ENCODE data around the gene C10orf90.
"Not testable (repeated sequence)": the region's sequence is repeated elsewhere in the genome, so short reads cannot be mapped to it uniquely, and the experiment has no call there.

The C10orf90 gene

DNA sequence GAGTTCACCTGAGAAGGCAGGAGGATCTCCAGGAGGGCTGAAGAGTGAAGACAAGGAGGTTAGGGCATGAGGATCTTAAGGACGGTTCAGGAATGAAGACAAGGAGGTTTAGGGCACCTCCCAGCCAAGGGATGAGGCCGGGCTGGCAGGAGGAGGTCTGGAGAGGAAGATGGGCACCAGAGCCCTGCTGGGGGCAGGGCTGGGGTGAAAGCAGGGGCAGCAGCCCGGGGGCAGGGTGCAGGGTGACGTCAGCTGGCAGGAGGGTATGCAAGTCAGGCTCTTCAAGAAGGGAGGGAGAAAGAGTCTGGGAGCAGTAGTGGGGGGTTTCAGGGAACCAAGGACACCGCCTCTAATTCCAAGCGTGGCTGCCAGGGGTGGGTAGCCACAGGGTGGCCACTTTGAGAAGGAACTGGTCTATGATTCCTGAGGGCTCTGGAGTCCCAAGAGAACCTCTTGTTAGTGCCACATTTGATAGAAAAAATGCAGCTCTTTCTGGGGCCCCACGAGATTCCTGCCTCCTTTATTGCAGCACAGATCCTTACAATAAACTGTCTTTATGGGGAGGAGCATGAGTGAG lies 101.6 kb downstream of the C10orf90 start:
- H3K4me1 ChIP-seq, result no peaks in the 10 kb centered on the region
- no peak for TF ChIP-seq Cebpa-rat (IDR thresholded peaks at IDR 0.05)
- no peak overlapping the region for H3K4me2 ChIP-seq
- H3K36me3 ChIP-seq, result no peaks in the 10 kb centered on the region
- H4K20me1 ChIP-seq, result no peaks in the 10 kb centered on the region
- no peaks in the 10 kb centered on the region for H3K27me3 ChIP-seq
- H3K9ac ChIP-seq, result no peak overlapping the region
- H3K4me3 ChIP-seq, result no peak overlapping the region
- H3K27ac ChIP-seq, result no peak overlapping the region
- no peaks in the 10 kb centered on the region for H3K9me3 ChIP-seq (replicated peaks in 1 of 11)

DNA sequence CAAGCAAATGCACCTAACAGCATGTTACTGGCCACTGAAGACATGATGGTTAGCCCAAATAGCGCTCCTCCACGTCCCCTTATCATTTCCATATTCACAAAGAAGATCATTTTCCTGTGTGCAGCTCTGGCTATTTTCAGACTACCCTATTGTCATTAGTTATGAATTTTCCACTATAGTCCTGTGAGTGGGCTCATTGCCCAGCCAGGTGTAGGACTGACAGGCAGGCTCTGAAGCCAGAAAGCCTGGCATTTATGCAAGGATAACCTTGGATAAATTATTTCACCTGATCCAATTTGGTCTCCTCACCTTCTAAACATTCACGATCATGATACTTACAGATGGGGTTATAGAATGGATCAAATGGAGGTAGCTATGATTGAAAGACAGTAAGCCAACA lies 104.6 kb downstream of the C10orf90 start:
- H3K36me3 ChIP-seq, result no peaks in the 10 kb centered on the region
- no peak overlapping the region for H3K4me3 ChIP-seq
- H3K27ac ChIP-seq, result no peak overlapping the region
- H3K9me3 ChIP-seq (replicated peaks in 1 of 11), result no peaks in the 10 kb centered on the region
- H3K9ac ChIP-seq, result no peak overlapping the region
- H3K4me2 ChIP-seq, result no peak overlapping the region
- H4K20me1 ChIP-seq, result no peaks in the 10 kb centered on the region
- no peaks in the 10 kb centered on the region for H3K27me3 ChIP-seq
- TF ChIP-seq Cebpa-rat (IDR thresholded peaks at IDR 0.05), result no peak
- H3K4me1 ChIP-seq, result no peaks in the 10 kb centered on the region

DNA sequence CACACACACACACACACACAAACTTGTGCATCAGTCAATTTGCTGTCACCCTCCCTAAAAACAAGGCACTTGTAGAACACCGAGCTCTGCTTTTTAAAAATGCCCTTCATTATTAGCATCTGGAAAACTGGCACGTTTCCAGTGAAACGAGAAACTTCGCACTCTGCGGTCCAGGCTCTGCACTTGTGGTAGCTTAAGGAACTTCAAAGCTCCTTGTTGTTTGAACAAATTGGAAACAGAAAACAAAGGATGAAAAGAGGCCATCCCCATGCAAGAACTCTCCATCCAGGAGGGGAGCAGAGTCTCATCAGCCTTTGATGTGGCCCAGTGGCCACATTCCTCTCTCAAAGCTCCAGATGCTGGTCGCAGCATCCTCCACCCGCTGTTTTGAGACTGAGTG lies 105.1 kb downstream of the C10orf90 start:
- no peaks in the 10 kb centered on the region for H3K4me1 ChIP-seq
- no peaks in the 10 kb centered on the region for H3K9me3 ChIP-seq (replicated peaks in 1 of 11)
- no peak overlapping the region for H3K4me2 ChIP-seq
- no peak overlapping the region for H3K27ac ChIP-seq
- H3K9ac ChIP-seq, result no peak overlapping the region
- H3K36me3 ChIP-seq, result no peaks in the 10 kb centered on the region
- TF ChIP-seq Cebpa-rat (IDR thresholded peaks at IDR 0.05), result no peak
- no peak overlapping the region for H3K4me3 ChIP-seq
- H4K20me1 ChIP-seq, result no peaks in the 10 kb centered on the region
- H3K27me3 ChIP-seq, result no peaks in the 10 kb centered on the region

DNA sequence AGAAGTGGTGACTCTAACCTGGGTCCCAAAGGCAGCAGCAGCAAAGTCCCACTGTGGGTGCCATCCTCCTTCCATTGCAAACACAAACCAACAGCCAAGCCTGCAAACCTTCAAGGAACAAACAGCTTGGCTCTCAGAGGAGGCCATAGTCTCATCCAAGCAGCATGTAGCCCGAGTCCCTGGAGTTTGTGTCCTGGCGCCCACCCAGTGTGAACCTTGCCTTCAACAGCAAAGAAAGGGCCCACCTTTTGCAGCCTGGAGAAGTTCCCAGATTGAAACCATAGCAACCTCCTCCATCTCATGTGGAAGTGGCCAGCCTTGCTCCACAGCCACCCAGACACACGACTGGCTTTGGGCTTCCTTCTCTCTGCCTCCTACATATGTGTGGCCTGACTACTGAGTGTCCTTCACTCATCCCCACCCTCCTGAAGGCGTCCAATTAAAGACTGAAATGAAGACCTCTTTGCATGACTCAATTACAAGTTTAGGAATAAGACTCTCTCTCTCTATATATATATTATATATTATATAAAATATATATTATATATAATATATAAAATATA lies 106.1 kb downstream of the C10orf90 start:
- Histone ChIP-seq H3K4me1 (no peaks in the 10 kb centered on the region), H4K20me1 (no peaks in the 10 kb centered on the region), H3K9me3 (replicated peaks in 1 of 11) (no peaks in the 10 kb centered on the region), H3K4me2 (no peak overlapping the region), H3K27ac (no peak overlapping the region), H3K4me3 (no peak overlapping the region), H3K36me3 (no peaks in the 10 kb centered on the region), H3K9ac (no peak overlapping the region), H3K27me3 (no peaks in the 10 kb centered on the region)
- no peak for TF ChIP-seq Cebpa-rat (IDR thresholded peaks at IDR 0.05)

DNA sequence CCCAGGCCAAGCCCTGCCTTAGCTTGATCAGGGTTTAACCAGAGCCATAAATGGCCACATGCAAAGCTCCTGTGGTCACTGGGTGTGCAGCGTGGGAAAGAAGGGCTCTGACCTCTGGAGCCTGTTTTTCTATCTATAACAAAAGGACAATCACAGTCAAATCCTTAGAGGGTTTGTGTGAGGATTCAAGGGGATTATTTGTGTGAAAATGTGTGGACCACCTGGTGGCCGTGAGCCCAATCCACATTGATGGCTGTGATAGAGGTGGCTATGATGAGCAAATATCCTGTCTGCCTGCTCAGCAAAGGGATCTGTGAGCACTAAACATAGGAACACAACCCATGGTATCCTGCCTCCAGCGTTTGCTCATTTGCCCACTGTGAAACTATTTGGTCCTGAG lies 107.1 kb downstream of the C10orf90 start:
- Histone ChIP-seq H3K4me3 (no peak overlapping the region), H3K4me1 (no peaks in the 10 kb centered on the region), H3K4me2 (no peak overlapping the region), H3K9me3 (replicated peaks in 1 of 11) (no peaks in the 10 kb centered on the region), H3K27ac (no peak overlapping the region), H3K27me3 (no peaks in the 10 kb centered on the region), H3K9ac (no peak overlapping the region), H4K20me1 (no peaks in the 10 kb centered on the region), H3K36me3 (no peaks in the 10 kb centered on the region)
- no peak for TF ChIP-seq Cebpa-rat (IDR thresholded peaks at IDR 0.05)

DNA sequence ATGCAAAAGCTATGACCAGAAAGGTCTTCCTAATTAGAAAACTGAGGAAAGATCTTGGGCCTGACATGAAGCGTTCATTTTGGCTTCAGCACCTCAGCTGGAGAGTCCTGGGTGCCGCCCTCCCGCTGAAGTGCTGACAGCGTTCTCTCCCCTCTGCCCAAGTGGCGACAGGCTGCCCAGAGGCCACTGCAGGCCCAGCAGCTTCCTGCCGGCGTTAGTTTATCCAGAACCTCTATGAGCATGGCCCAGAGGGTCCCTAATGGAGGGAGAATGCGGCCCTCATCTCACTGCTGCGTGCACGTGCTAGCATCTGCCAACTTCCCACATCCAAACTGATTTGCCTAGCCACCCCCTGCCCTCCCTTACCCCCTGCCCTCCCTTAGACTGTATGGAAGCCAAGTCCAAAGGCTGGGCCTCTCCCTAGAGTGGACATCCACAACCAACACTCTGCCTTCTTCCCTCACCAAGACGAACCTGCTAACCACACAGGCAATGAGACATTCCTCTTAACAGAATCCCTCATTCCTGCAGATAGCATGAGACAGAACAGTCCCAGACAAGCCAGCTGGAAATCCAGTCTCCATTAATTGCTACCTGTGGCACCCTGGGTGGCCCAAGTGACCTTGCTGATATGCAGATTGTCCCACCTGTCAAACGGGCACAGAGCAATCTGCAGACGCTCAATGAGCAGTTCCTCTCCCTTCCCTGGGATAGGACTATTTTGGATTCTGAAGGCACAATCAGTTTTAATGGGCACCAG lies 108.4 kb downstream of the C10orf90 start:
- no peaks in the 10 kb centered on the region for H3K9me3 ChIP-seq (replicated peaks in 1 of 11)
- no peak overlapping the region for H3K9ac ChIP-seq
- no peak overlapping the region for H3K4me2 ChIP-seq
- no peaks in the 10 kb centered on the region for H4K20me1 ChIP-seq
- no peak for TF ChIP-seq Cebpa-rat (IDR thresholded peaks at IDR 0.05)
- no peak overlapping the region for H3K27ac ChIP-seq
- H3K27me3 ChIP-seq, result no peaks in the 10 kb centered on the region
- H3K36me3 ChIP-seq, result no peaks in the 10 kb centered on the region
- no peaks in the 10 kb centered on the region for H3K4me1 ChIP-seq
- H3K4me3 ChIP-seq, result no peak overlapping the region

DNA sequence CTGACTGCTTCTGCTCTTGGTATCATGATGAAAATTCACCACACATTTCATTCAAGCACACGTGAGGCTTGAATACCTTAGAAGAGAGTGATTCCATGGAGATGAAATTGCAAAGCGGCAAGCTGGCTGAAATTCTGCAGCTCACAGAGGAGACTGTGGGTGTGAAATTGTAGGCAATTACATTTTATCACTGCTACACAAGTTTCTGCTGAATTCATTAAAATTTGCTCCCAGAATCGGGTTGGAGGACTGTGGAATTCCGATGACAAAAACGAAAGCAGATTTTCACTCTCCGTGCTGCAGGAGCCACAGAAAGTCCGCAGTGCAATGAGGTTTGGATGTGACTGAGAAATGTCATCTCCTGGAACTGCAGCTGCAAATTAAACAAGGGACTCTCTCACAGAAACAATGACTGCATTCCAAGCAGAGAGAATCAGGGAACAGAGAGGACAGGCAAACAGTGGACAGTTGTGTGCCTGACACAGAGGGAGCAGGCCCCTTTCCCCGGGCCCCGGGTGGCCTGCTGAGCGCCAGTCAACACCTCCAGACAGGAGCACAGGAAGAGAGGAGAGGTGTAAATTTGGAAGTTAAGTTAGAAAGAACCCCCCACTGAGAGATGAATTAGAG lies 109.1 kb downstream of the C10orf90 start:
- H3K9me3 ChIP-seq (replicated peaks in 1 of 11), result no peaks in the 10 kb centered on the region
- H3K36me3 ChIP-seq, result no peaks in the 10 kb centered on the region
- no peak overlapping the region for H3K4me3 ChIP-seq
- no peak overlapping the region for H3K27ac ChIP-seq
- H3K27me3 ChIP-seq, result no peaks in the 10 kb centered on the region
- TF ChIP-seq Cebpa-rat (IDR thresholded peaks at IDR 0.05), result no peak
- H3K9ac ChIP-seq, result no peak overlapping the region
- H3K4me2 ChIP-seq, result no peak overlapping the region
- H4K20me1 ChIP-seq, result no peaks in the 10 kb centered on the region
- no peaks in the 10 kb centered on the region for H3K4me1 ChIP-seq

DNA sequence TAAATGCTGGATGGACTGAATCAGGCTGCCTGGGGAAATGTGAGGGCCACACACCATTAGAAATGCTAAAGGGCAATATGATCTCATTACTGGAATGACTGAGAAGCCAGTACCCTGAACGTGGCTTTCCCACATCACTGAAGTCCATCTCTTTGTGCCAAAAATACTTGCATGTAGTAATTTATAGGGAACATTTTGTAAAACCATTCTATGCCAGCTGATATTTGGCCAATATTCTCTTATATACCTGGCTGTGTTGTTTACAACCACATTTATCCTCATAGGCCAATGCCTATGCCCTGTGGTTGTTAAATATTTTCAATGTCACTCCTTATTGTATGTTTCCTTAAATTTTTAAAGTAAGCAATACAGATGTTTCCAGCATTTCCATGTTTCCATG lies 111.6 kb downstream of the C10orf90 start:
- Histone ChIP-seq H3K27ac (no peak overlapping the region), H3K9ac (no peak overlapping the region), H3K4me3 (no peak overlapping the region), H3K36me3 (no peaks in the 10 kb centered on the region), H3K4me2 (no peak overlapping the region), H3K9me3 (replicated peaks in 1 of 11) (no peaks in the 10 kb centered on the region), H3K27me3 (no peaks in the 10 kb centered on the region), H4K20me1 (no peaks in the 10 kb centered on the region), H3K4me1 (no peaks in the 10 kb centered on the region)
- no peak for TF ChIP-seq Cebpa-rat (IDR thresholded peaks at IDR 0.05)

DNA sequence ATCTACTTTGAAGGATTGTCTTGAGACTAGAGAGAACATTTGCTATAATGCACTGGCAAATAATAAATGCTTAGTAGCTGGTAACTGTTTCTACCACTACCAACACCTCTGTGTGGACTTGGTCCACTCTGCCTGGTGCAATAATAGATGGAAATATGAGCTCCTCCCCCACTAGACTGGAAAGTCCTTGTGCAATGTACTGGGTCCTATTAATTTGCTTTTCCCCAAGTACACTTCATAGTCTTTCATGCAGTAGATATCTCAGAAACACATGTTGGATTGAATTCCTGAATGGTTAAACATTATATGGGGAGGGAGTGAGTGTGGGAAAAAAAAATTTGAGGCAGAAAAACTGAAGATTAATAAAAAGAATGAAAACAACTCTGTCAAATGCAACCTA lies 119.3 kb downstream of the C10orf90 start:
- Histone ChIP-seq H3K9me3 (replicated peaks in 1 of 11) (no peaks in the 10 kb centered on the region), H3K4me2 (no peak overlapping the region), H4K20me1 (no peaks in the 10 kb centered on the region), H3K27me3 (no peaks in the 10 kb centered on the region), H3K4me3 (no peak overlapping the region), H3K27ac (no peak overlapping the region), H3K9ac (no peak overlapping the region), H3K4me1 (no peaks in the 10 kb centered on the region), H3K36me3 (no peaks in the 10 kb centered on the region)
- TF ChIP-seq Cebpa-rat (IDR thresholded peaks at IDR 0.05), result no peak

DNA sequence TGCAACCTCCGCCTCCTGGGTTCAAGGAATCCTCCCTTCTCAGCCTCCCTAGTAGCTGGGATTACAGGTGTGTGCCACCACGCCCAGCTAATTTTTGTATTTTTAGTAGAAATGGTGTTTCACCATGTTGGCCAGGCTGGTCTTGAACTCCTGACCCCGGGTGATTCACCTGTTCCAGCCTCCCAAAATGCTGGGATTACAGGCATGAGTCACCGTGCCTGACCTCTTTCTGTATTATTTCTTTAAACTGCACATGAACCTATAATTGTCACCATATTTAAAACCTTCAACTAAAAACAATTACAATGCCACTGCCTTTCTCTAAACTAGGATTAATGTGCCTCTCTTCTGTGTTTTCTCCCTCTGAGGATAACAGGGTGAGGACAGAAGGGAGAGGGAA lies 119.9 kb downstream of the C10orf90 start:
- not testable (repeated sequence) for H4K20me1 ChIP-seq; H3K4me2 ChIP-seq; H3K4me3 ChIP-seq; H3K9me3 ChIP-seq (replicated peaks in 1 of 11); H3K36me3 ChIP-seq; H3K4me1 ChIP-seq; H3K9ac ChIP-seq; H3K27me3 ChIP-seq; H3K27ac ChIP-seq
